Endothelial cell of umbilical vein (primary cell): ENCODE measurements around the gene MSH5. TPM values are rescaled to one million over a fixed set of nuclear protein-coding genes. Genes with fewer than 3 reads are reported as not detected.

ENCODE experiments used
- BruUV-seq: library from RNA; stranded (reverse); fragments of 400-500 nt; replicated peaks from 2 replicates; lab custom pipeline; 2021; lab: Mats Ljungman, UMichigan
- CTCF ChIA-PET: fragments of 300-600, 350-600 bp; sonication (Branson Sonifier 250); formaldehyde crosslinking; loops from one replicate; lab custom pipeline; 2021; ENCODE audit warnings: antibody characterized with exemption, inconsistent platforms; lab: Charles Lee
- POLR2A ChIA-PET: fragments of 300-600, 350-600 bp; sonication (Branson Sonifier 250); formaldehyde crosslinking; loops from one replicate; lab custom pipeline; 2021; ENCODE audit warnings: antibody characterized with exemption, inconsistent platforms; lab: Charles Lee
- DNase-seq: peaks from one replicate; pipeline ENCODE4 v3.0.0-alpha.2; 2011; ENCODE audit warnings: low read depth, low spot score
- FAIRE-seq: peaks from 2 replicates; lab custom pipeline; 2011; peaks lifted over from hg19 to GRCh38; lab: Jason Lieb, UNC
- H2AFZ ChIP-seq: 2 replicates; pipeline ENCODE4 v1.6.0; 2012; ENCODE audit warnings: low read depth, low read length, control low read depth, inconsistent platforms
- H3K27ac ChIP-seq: 2 replicates; pipeline ENCODE4 v1.5.1; 2011; ENCODE audit warnings: low read depth, mild to moderate bottlenecking, control low read depth, low read length, moderate library complexity; ENCODE audit not compliant: insufficient read depth
- H3K27me3 ChIP-seq, 2 experiments: 2 replicates each; pipeline versions ENCODE4 v1.6.0 to v1.6.1; 2011; ENCODE audit warnings: low read length in 2 of 2, mixed read lengths in 1 of 2; ENCODE audit not compliant: control insufficient read depth in 2 of 2, insufficient read depth in 2 of 2
- H3K36me3 ChIP-seq, 2 experiments: 2 replicates in 1 of 2; 3 replicates in 1 of 2; pipeline ENCODE4 v1.5.1; 2011; ENCODE audit warnings: low read length in 2 of 2, mild to moderate bottlenecking in 1 of 2, moderate library complexity in 1 of 2; ENCODE audit not compliant: control insufficient read depth in 2 of 2, insufficient read depth in 2 of 2; ENCODE audit errors: extremely low read depth in 1 of 2
- H3K4me1 ChIP-seq: 3 replicates; pipeline ENCODE4 v1.5.1; 2011; ENCODE audit warnings: mild to moderate bottlenecking, low read length; ENCODE audit not compliant: control insufficient read depth, insufficient read depth; ENCODE audit errors: extremely low read depth
- H3K4me2 ChIP-seq: 2 replicates; pipeline ENCODE4 v1.6.1; 2011; ENCODE audit warnings: low read length, control low read depth, mixed read lengths; ENCODE audit not compliant: insufficient read depth
- H3K4me3 ChIP-seq, 3 experiments: fragments of 200-600 bp in 1 of 3; sonication (generic), shearing (Covaris generic) in 1 of 3; replicated peaks in 1 of 3; 2 replicates each; pipeline ENCODE4 v1.5.1; 2011 to 2016; ENCODE audit warnings: control low read depth in 3 of 3, low read length in 3 of 3, mild to moderate bottlenecking in 2 of 3, inconsistent platforms in 1 of 3, low read depth in 1 of 3, moderate library complexity in 1 of 3; ENCODE audit not compliant: insufficient read depth in 1 of 3
- H3K79me2 ChIP-seq: 2 replicates; pipeline ENCODE4 v1.6.0; 2012; ENCODE audit warnings: low read length, inconsistent platforms; ENCODE audit not compliant: control insufficient read depth, insufficient read depth
- H3K9ac ChIP-seq: replicated peaks from 2 replicates; pipeline ENCODE3; 2011; ENCODE audit warnings: low read length, control low read depth; ENCODE audit not compliant: insufficient read depth; ENCODE audit errors: extremely low read depth
- H3K9me1 ChIP-seq: replicated peaks from 3 replicates; pipeline ENCODE4 v1.6.0; 2011; ENCODE audit warnings: mild to moderate bottlenecking, low read length; ENCODE audit not compliant: control insufficient read depth, insufficient read depth; ENCODE audit errors: extremely low read depth
- H3K9me3 ChIP-seq: replicated peaks from 2 replicates; pipeline ENCODE4 v1.5.1; 2012; ENCODE audit warnings: low read length, inconsistent platforms; ENCODE audit not compliant: control insufficient read depth, insufficient read depth
- H4K20me1 ChIP-seq: replicated peaks from 2 replicates; pipeline ENCODE3; 2011; ENCODE audit warnings: mild to moderate bottlenecking, low read length; ENCODE audit not compliant: control insufficient read depth, insufficient read depth; ENCODE audit errors: extremely low read depth
- CTCF ChIP-seq, 2 donors: IDR thresholded peaks; 1 replicate in 1 of 2; 2 replicates in 1 of 2; pipeline ENCODE4 v1.5.1; 2011; ENCODE audit warnings: low read length in 2 of 2, mild to moderate bottlenecking in 2 of 2, moderate library complexity in 2 of 2, control low read depth in 1 of 2, inconsistent platforms in 1 of 2, low read depth in 1 of 2; ENCODE audit not compliant: insufficient read depth in 1 of 2; ENCODE audit errors: extremely low read depth in 1 of 2
- EZH2 ChIP-seq: IDR thresholded peaks from 2 replicates; pipeline ENCODE4 v1.6.1; 2012; ENCODE audit warnings: borderline replicate concordance, low read depth, mild to moderate bottlenecking, moderate library complexity, low read length, inconsistent platforms; ENCODE audit not compliant: severe bottlenecking
- FOS ChIP-seq: IDR thresholded peaks from 2 replicates; pipeline ENCODE4 v1.6.1; 2011; ENCODE audit warnings: mild to moderate bottlenecking, low read length, moderate library complexity, borderline replicate concordance; ENCODE audit not compliant: insufficient read depth
- GATA2 ChIP-seq: IDR thresholded peaks from 2 replicates; pipeline ENCODE4 v1.7.0; 2011; ENCODE audit warnings: low read depth, mild to moderate bottlenecking, moderate library complexity, mixed read lengths, low read length; ENCODE audit not compliant: insufficient read length, insufficient read depth
- JUN ChIP-seq: IDR thresholded peaks from 2 replicates; pipeline ENCODE4 v1.6.1; 2011; ENCODE audit warnings: borderline replicate concordance, low read depth; ENCODE audit not compliant: insufficient read length, insufficient read depth
- MAX ChIP-seq: IDR thresholded peaks from 2 replicates; pipeline ENCODE4 v1.6.1; 2011; ENCODE audit not compliant: insufficient read depth, insufficient read length
- MYC ChIP-seq: IDR thresholded peaks from one replicate; pipeline ENCODE4 v1.6.1; 2011; ENCODE audit warnings: mild to moderate bottlenecking, low read depth, low read length
- POLR2A ChIP-seq: IDR thresholded peaks from 2 replicates; pipeline ENCODE4 v1.6.1; 2012; ENCODE audit warnings: low read depth, mild to moderate bottlenecking, control low read depth, low read length
- POLR2AphosphoS5 ChIP-seq: IDR thresholded peaks from 2 replicates; pipeline ENCODE4 v1.6.1; 2012; ENCODE audit warnings: low read depth, mild to moderate bottlenecking, control low read depth, low read length, moderate library complexity; ENCODE audit not compliant: insufficient read depth
- dilution Hi-C: fragments of 300-500 bp; cut with MboI; formaldehyde crosslinking; loops from one replicate; pipeline ENCODE4 v1.15.0; 2019; ENCODE audit warnings: low sequenced_read_pairs; ENCODE audit not compliant: extremely low pct_ligation_motif_present
- intact Hi-C: fragments of 100-400 bp; cut with micrococcal nuclease; formaldehyde crosslinking; loops from one replicate; pipeline ENCODE4 v1.10.0; 2022
- polyA plus RNA-seq, 4 experiments: library from polyadenylated mRNA; depleted of rRNA in 3 of 4; stranded (reverse) in 3 of 4; unstranded in 1 of 4; fragments of >200 nt; gene quantifications; 2 replicates each; pipeline versions ENCODE4 v1.2.1 to v1.2.3, GENCODE V29; 2011 to 2012; ENCODE audit warnings: missing spikeins in 1 of 4
- total RNA-seq: library from RNA; stranded (reverse); gene quantifications from 2 replicates; pipeline ENCODE4 v1.2.3, GENCODE V29; 2021

MSH5 gene
- total and polyA plus RNA-seq, 2 donors (not counting 3 experiments of a cell fraction or from before 2014, with no cell fraction given) = 27.1 to 43.8 TPM

- FAIRE-seq (no peak), DNase-seq (no peak)
- Histone ChIP-seq H3K27me3 (no peaks in the 10 kb centered on the region), H4K20me1 (no peaks in the 10 kb centered on the region), H3K9me3 (no peaks in the 10 kb centered on the region), H3K79me2 (no peaks in the 10 kb centered on the region), H3K36me3 (peaks cover 2% of the 10 kb centered on the region in 2 experiments), H3K4me2 (no peak overlapping the region), H2AFZ (no peak overlapping the region), H3K9me1 (no peaks in the 10 kb centered on the region), H3K9ac (no peak overlapping the region), H3K4me1 (no peaks in the 10 kb centered on the region), H3K4me3 (no peak overlapping the region), H3K27ac (no peak overlapping the region)
- ChIA-PET CTCF (interaction anchor here (1.0 kb wide), 1 partner anchor 9 kb away, joined by 3 read pairs; no protein-coding TSS in a partner anchor), POLR2A (no interaction called here)
- no TSS peak for BruUV-seq
- no peak for TF ChIP-seq POLR2AphosphoS5
- TF ChIP-seq JUN = no peak
- no peak for TF ChIP-seq EZH2
- no peak for TF ChIP-seq FOS
- TF ChIP-seq POLR2A = no peak
- TF ChIP-seq CTCF (IDR thresholded peaks at IDR 0.05; ENCODE audit: extremely low read depth in 1 of 2, insufficient read depth in 1 of 2, low read depth in 1 of 2, low read length in 2 of 2) = no peak
- TF ChIP-seq MYC = no peak
- no peak for TF ChIP-seq MAX
- TF ChIP-seq GATA2 = no peak
- intact Hi-C loops = no loop called here
- dilution Hi-C loops = no loop called here
Measured at GRCh38 chr6:31761343-31761742, 21.5 kb downstream of the MSH5 start.
